Tongue (tissue), 2 donors: ENCODE measurements around the gene ZNF609. TPM values are rescaled to one million over a fixed set of nuclear protein-coding genes. Genes with fewer than 3 reads are reported as not detected.

Source experiments
- DNase-seq: peaks from one replicate; pipeline ENCODE4 v3.0.0-alpha.2; 2015
- total RNA-seq: library from RNA; depleted of rRNA; stranded (reverse); fragments of >200 nt; gene quantifications from one replicate; pipeline ENCODE4 v1.2.3, GENCODE V29; 2014

Gene ZNF609
- total RNA-seq, 1 donor from 2014 or later: 19.6 TPM

GRCh38 chr15:64502551-64502950 is 42.2 kb downstream of the ZNF609 start:
- DNase-seq: no peak

- peak; percentile 64 for DNase-seq
Measured at GRCh38 chr15:64503197-64503596, 42.8 kb downstream of the ZNF609 start.

GRCh38 chr15:64503640-64504039 is 43.3 kb downstream of the ZNF609 start:
- no peak for DNase-seq

GRCh38 chr15:64507293-64507802 is 47.0 kb downstream of the ZNF609 start:
- DNase-seq: peak; percentile 49

- DNase-seq: no peak
Measured at GRCh38 chr15:64507845-64508244, 47.5 kb downstream of the ZNF609 start.

GRCh38 chr15:64513823-64514222 is 53.4 kb downstream of the ZNF609 start:
- no peak for DNase-seq

- DNase-seq: no peak
Measured at GRCh38 chr15:64515196-64515595, 54.8 kb downstream of the ZNF609 start.

GRCh38 chr15:64515825-64516224 is 55.4 kb downstream of the ZNF609 start:
- DNase-seq: no peak

- DNase-seq: no peak
Measured at GRCh38 chr15:64519897-64520296, 59.5 kb downstream of the ZNF609 start.

- peak; percentile 61 for DNase-seq
Measured at GRCh38 chr15:64521201-64521600, 60.8 kb downstream of the ZNF609 start.

- DNase-seq: peak; percentile 92
Measured at GRCh38 chr15:64521726-64522164, 61.4 kb downstream of the ZNF609 start.

- no peak for DNase-seq
Measured at GRCh38 chr15:64522226-64522823, 61.9 kb downstream of the ZNF609 start.

- no peak for DNase-seq
Measured at GRCh38 chr15:64523240-64523639, 62.9 kb downstream of the ZNF609 start.

- DNase-seq: no peak
Measured at GRCh38 chr15:64524778-64525177, 64.4 kb downstream of the ZNF609 start.

- DNase-seq: peak; percentile 28
Measured at GRCh38 chr15:64525828-64526530, 65.6 kb downstream of the ZNF609 start.

GRCh38 chr15:64527263-64527984 is 67.0 kb downstream of the ZNF609 start:
- DNase-seq: no peak

GRCh38 chr15:64528871-64529270 is 68.5 kb downstream of the ZNF609 start:
- no peak for DNase-seq

GRCh38 chr15:64530472-64530871 is 70.1 kb downstream of the ZNF609 start:
- no peak for DNase-seq

GRCh38 chr15:64530918-64531317 is 70.5 kb downstream of the ZNF609 start:
- DNase-seq: no peak

- no peak for DNase-seq
Measured at GRCh38 chr15:64532521-64533315, 72.3 kb downstream of the ZNF609 start.

GRCh38 chr15:64535460-64536243 is 75.3 kb downstream of the ZNF609 start:
- DNase-seq: peak; percentile 9
